ENCODE data around the gene ACTL8.

The ACTL8 gene

GRCh38 chr1:17763995-17764394, 8.9 kb downstream of the ACTL8 start:
- Histone ChIP-seq H3K4me3 (no peak overlapping the region), H3K27ac (no peak overlapping the region)
- no peak for TF ChIP-seq Cebpa-rat (IDR thresholded peaks at IDR 0.05)

GRCh38 chr1:17764591-17764990, 9.5 kb downstream of the ACTL8 start:
- no peak for TF ChIP-seq Cebpa-rat (IDR thresholded peaks at IDR 0.05)
- H3K4me1 ChIP-seq, result no peaks in the 10 kb centered on the region
- H3K36me3 ChIP-seq, result no peaks in the 10 kb centered on the region
- peaks cover 9% of the 10 kb centered on the region for H3K9me3 ChIP-seq
- no peak overlapping the region for H3K4me2 ChIP-seq
- no peaks in the 10 kb centered on the region for H4K20me1 ChIP-seq
- no peak overlapping the region for H3K9ac ChIP-seq
- no peaks in the 10 kb centered on the region for H3K27me3 ChIP-seq
- no peak overlapping the region for H3K27ac ChIP-seq
- no peak overlapping the region for H3K4me3 ChIP-seq

More at GRCh38 chr1:17763995-17764394, 8.9 kb downstream of the ACTL8 start:
- Histone ChIP-seq H3K4me1 (no peaks in the 10 kb centered on the region), H3K4me2 (no peak overlapping the region), H3K9me3 (peaks cover 15% of the 10 kb centered on the region), H3K27me3 (no peaks in the 10 kb centered on the region), H3K36me3 (no peaks in the 10 kb centered on the region), H4K20me1 (no peaks in the 10 kb centered on the region), H3K9ac (no peak overlapping the region)

GRCh38 chr1:17765444-17766411, 10.6 kb downstream of the ACTL8 start:
- no peak for TF ChIP-seq Cebpa-rat (IDR thresholded peaks at IDR 0.05)
- no peaks in the 10 kb centered on the region for H3K4me1 ChIP-seq
- H3K4me2 ChIP-seq, result no peak overlapping the region
- no peak overlapping the region for H3K9ac ChIP-seq
- no peaks in the 10 kb centered on the region for H3K27me3 ChIP-seq
- no peaks in the 10 kb centered on the region for H3K9me3 ChIP-seq
- no peak overlapping the region for H3K27ac ChIP-seq
- no peaks in the 10 kb centered on the region for H4K20me1 ChIP-seq
- H3K4me3 ChIP-seq, result no peak overlapping the region
- no peaks in the 10 kb centered on the region for H3K36me3 ChIP-seq

- H3K27me3 ChIP-seq, result no peaks in the 10 kb centered on the region
- no peak overlapping the region for H3K4me2 ChIP-seq
- no peak for TF ChIP-seq Cebpa-rat (IDR thresholded peaks at IDR 0.05)
- no peaks in the 10 kb centered on the region for H3K4me1 ChIP-seq
- no peaks in the 10 kb centered on the region for H4K20me1 ChIP-seq
- no peaks in the 10 kb centered on the region for H3K9me3 ChIP-seq
- no peak overlapping the region for H3K27ac ChIP-seq
- no peaks in the 10 kb centered on the region for H3K36me3 ChIP-seq
- no peak overlapping the region for H3K9ac ChIP-seq
- H3K4me3 ChIP-seq, result no peak overlapping the region
Observed at GRCh38 chr1:17768651-17769241, 13.6 kb downstream of the ACTL8 start.

- no peaks in the 10 kb centered on the region for H3K36me3 ChIP-seq
- no peaks in the 10 kb centered on the region for H4K20me1 ChIP-seq
- no peak overlapping the region for H3K4me3 ChIP-seq
- no peaks in the 10 kb centered on the region for H3K27me3 ChIP-seq
- H3K4me2 ChIP-seq, result no peak overlapping the region
- H3K9ac ChIP-seq, result no peak overlapping the region
- TF ChIP-seq Cebpa-rat (IDR thresholded peaks at IDR 0.05), result no peak
- H3K27ac ChIP-seq, result no peak overlapping the region
- no peaks in the 10 kb centered on the region for H3K4me1 ChIP-seq
- no peaks in the 10 kb centered on the region for H3K9me3 ChIP-seq
Observed at GRCh38 chr1:17770983-17771382, 15.8 kb downstream of the ACTL8 start.

GRCh38 chr1:17772615-17773212, 17.6 kb downstream of the ACTL8 start:
- Histone ChIP-seq H3K9me3 (no peaks in the 10 kb centered on the region), H3K4me2 (no peak overlapping the region), H3K36me3 (no peaks in the 10 kb centered on the region), H3K4me1 (no peaks in the 10 kb centered on the region), H3K27me3 (no peaks in the 10 kb centered on the region), H3K27ac (no peak overlapping the region), H3K4me3 (no peak overlapping the region), H3K9ac (no peak overlapping the region), H4K20me1 (no peaks in the 10 kb centered on the region)
- TF ChIP-seq Cebpa-rat (IDR thresholded peaks at IDR 0.05), result no peak

GRCh38 chr1:17773591-17774326, 18.6 kb downstream of the ACTL8 start:
- Histone ChIP-seq H3K4me1 (no peaks in the 10 kb centered on the region), H3K27ac (no peak overlapping the region), H3K36me3 (no peaks in the 10 kb centered on the region), H3K4me2 (no peak overlapping the region), H3K27me3 (no peaks in the 10 kb centered on the region), H4K20me1 (no peaks in the 10 kb centered on the region), H3K9ac (no peak overlapping the region), H3K9me3 (no peaks in the 10 kb centered on the region), H3K4me3 (no peak overlapping the region)
- TF ChIP-seq Cebpa-rat (IDR thresholded peaks at IDR 0.05), result no peak

GRCh38 chr1:17774452-17774851, 19.3 kb downstream of the ACTL8 start:
- no peaks in the 10 kb centered on the region for H3K4me1 ChIP-seq
- no peak overlapping the region for H3K4me3 ChIP-seq
- H3K36me3 ChIP-seq, result no peaks in the 10 kb centered on the region
- no peak for TF ChIP-seq Cebpa-rat (IDR thresholded peaks at IDR 0.05)
- no peaks in the 10 kb centered on the region for H3K27me3 ChIP-seq
- no peak overlapping the region for H3K9ac ChIP-seq
- H3K9me3 ChIP-seq, result no peaks in the 10 kb centered on the region
- no peak overlapping the region for H3K4me2 ChIP-seq
- H3K27ac ChIP-seq, result no peak overlapping the region
- no peaks in the 10 kb centered on the region for H4K20me1 ChIP-seq

GRCh38 chr1:17775796-17776195, 20.7 kb downstream of the ACTL8 start:
- H4K20me1 ChIP-seq, result no peaks in the 10 kb centered on the region
- H3K4me1 ChIP-seq, result no peaks in the 10 kb centered on the region
- no peaks in the 10 kb centered on the region for H3K9me3 ChIP-seq
- H3K4me3 ChIP-seq, result no peak overlapping the region
- H3K36me3 ChIP-seq, result no peaks in the 10 kb centered on the region
- no peaks in the 10 kb centered on the region for H3K27me3 ChIP-seq
- H3K27ac ChIP-seq, result no peak overlapping the region
- no peak for TF ChIP-seq Cebpa-rat (IDR thresholded peaks at IDR 0.05)
- no peak overlapping the region for H3K4me2 ChIP-seq
- H3K9ac ChIP-seq, result no peak overlapping the region

All from BLaER1 (cell line).